Cardiac muscle cell (in vitro differentiated cells and primary cell): ENCODE data around the gene GLIPR1L2. TPM values are rescaled to one million over a fixed set of nuclear protein-coding genes. Genes with fewer than 3 reads are reported as not detected.
A peak's percentile ranks its signal among the peaks of the same experiment; 100 is the strongest.
"Not testable (repeated sequence)": the region's sequence is repeated elsewhere in the genome, so short reads cannot be mapped to it uniquely, and the experiment has no call there.

Experiments
- DNase-seq, 2 donors: peaks; one replicate each; pipeline versions ENCODE4 v3.0.0 to v3.0.0-alpha.2; 2010 to 2017; ENCODE audit warnings: low read depth in 1 of 2, low spot score in 1 of 2
- H3K27ac ChIP-seq: fragments of 200-600 bp; sonication (generic); 2 replicates; pipeline ENCODE4 v1.5.1; 2016
- H3K27me3 ChIP-seq: fragments of 200-600 bp; sonication (generic); 2 replicates; pipeline ENCODE4 v1.6.0; 2016; ENCODE audit warnings: control low read depth
- H3K36me3 ChIP-seq: fragments of 200-600 bp; sonication (generic); 2 replicates; pipeline ENCODE4 v1.5.1; 2016; ENCODE audit warnings: control low read depth
- H3K4me1 ChIP-seq: fragments of 200-600 bp; sonication (generic); 2 replicates; pipeline ENCODE4 v1.8.1; 2017; ENCODE audit warnings: low read depth, mild to moderate bottlenecking, mixed run types
- H3K4me3 ChIP-seq: fragments of 200-600 bp; sonication (generic); 2 replicates; pipeline ENCODE4 v1.5.1; 2016; ENCODE audit warnings: mild to moderate bottlenecking
- H3K9me3 ChIP-seq: fragments of 200-600 bp; sonication (generic); 2 replicates; pipeline ENCODE4 v1.5.1; 2017; ENCODE audit warnings: low read depth, mild to moderate bottlenecking, control low read depth
- CTCF ChIP-seq: IDR thresholded peaks from 2 replicates; pipeline ENCODE4 v1.5.1; 2012; ENCODE audit warnings: low read depth, mild to moderate bottlenecking, low read length
- polyA plus RNA-seq: library from polyadenylated mRNA; unstranded; fragments of >200 nt; fragmentation: Nextera tagmentation; extraction: Ambion mirVana; gene quantifications from 2 replicates; pipeline ENCODE4 v1.2.1, GENCODE V29; 2016
- total RNA-seq: library from RNA; depleted of rRNA; stranded (reverse); fragments of >200 nt; gene quantifications from 2 replicates; pipeline ENCODE4 v1.2.3, GENCODE V29; 2016

The GLIPR1L2 gene
- total and polyA plus RNA-seq, 2 experiments from 2014 or later, result 0.54 to 0.63 TPM

- no peak overlapping the region for H3K4me3 ChIP-seq
- H3K4me1 ChIP-seq, result no peaks in the 10 kb centered on the region
- TF ChIP-seq CTCF, result no peak
- H3K36me3 ChIP-seq, result no peaks in the 10 kb centered on the region
- H3K9me3 ChIP-seq, result no peaks in the 10 kb centered on the region
- DNase-seq, result no peak
- H3K27ac ChIP-seq, result no peak overlapping the region
- H3K27me3 ChIP-seq, result no peaks in the 10 kb centered on the region
These were observed 42.0 kb downstream of the GLIPR1L2 start for GRCh38 chr12:75432924-75433323.

- Histone ChIP-seq H3K9me3 (no peaks in the 10 kb centered on the region), H3K4me1 (no peaks in the 10 kb centered on the region), H3K27ac (no peak overlapping the region), H3K36me3 (no peaks in the 10 kb centered on the region), H3K27me3 (no peaks in the 10 kb centered on the region), H3K4me3 (no peak overlapping the region)
- peak; percentile 63 for TF ChIP-seq CTCF
- DNase-seq, result peak in 1 of 2 donors; percentile 75
These were observed 46.7 kb downstream of the GLIPR1L2 start for GRCh38 chr12:75437564-75437963.

- no peaks in the 10 kb centered on the region for H3K27me3 ChIP-seq
- H3K27ac ChIP-seq, result no peak overlapping the region
- H3K4me1 ChIP-seq, result no peaks in the 10 kb centered on the region
- H3K36me3 ChIP-seq, result no peaks in the 10 kb centered on the region
- DNase-seq, result no peak
- H3K4me3 ChIP-seq, result no peak overlapping the region
- H3K9me3 ChIP-seq, result no peaks in the 10 kb centered on the region
- no peak for TF ChIP-seq CTCF
These were observed 47.3 kb downstream of the GLIPR1L2 start for GRCh38 chr12:75438059-75438754.

- Histone ChIP-seq H3K4me1 (no peaks in the 10 kb centered on the region), H3K9me3 (no peaks in the 10 kb centered on the region), H3K27ac (no peak overlapping the region), H3K36me3 (no peaks in the 10 kb centered on the region), H3K4me3 (no peak overlapping the region), H3K27me3 (no peaks in the 10 kb centered on the region)
- no peak for DNase-seq
- no peak for TF ChIP-seq CTCF
These were observed 48.2 kb downstream of the GLIPR1L2 start for GRCh38 chr12:75439048-75439447.

- Histone ChIP-seq H3K4me3 (no peak overlapping the region), H3K9me3 (no peaks in the 10 kb centered on the region), H3K36me3 (no peaks in the 10 kb centered on the region), H3K4me1 (no peaks in the 10 kb centered on the region), H3K27me3 (no peaks in the 10 kb centered on the region), H3K27ac (no peak overlapping the region)
- TF ChIP-seq CTCF, result no peak
- DNase-seq, result no peak
These were observed 49.0 kb downstream of the GLIPR1L2 start for GRCh38 chr12:75439930-75440329.

- H3K27me3 ChIP-seq, H3K27ac ChIP-seq, DNase-seq, H3K9me3 ChIP-seq, H3K36me3 ChIP-seq, H3K4me3 ChIP-seq, H3K4me1 ChIP-seq: not testable (repeated sequence)
These were observed 51.0 kb downstream of the GLIPR1L2 start for GRCh38 chr12:75441687-75442449.

GRCh38 chr12:75442454-75442853 lies 51.6 kb downstream of the GLIPR1L2 start:
- H3K9me3 ChIP-seq, H3K4me1 ChIP-seq, H3K4me3 ChIP-seq: not testable (repeated sequence)

More at GRCh38 chr12:75442454-75442853, 51.6 kb downstream of the GLIPR1L2 start:
- DNase-seq, H3K27ac ChIP-seq, H3K36me3 ChIP-seq, H3K27me3 ChIP-seq: not testable (repeated sequence)
